Bronchial smooth muscle cell (primary cell): Measurements from ENCODE around the gene THBS3. TPM values are rescaled to one million over a fixed set of nuclear protein-coding genes. Genes with fewer than 3 reads are reported as not detected.

Experiments used
- total RNA-seq: library from RNA; depleted of rRNA; stranded (reverse); fragments of >200 nt; gene quantifications from 2 replicates; pipeline ENCODE4 v1.2.1, GENCODE V29; 2014

THBS3 gene
- 34.0 and 42.0 TPM in 2 replicates for total RNA-seq

GRCh38 chr1:155207806-155208540 lies at the start of gene THBS3:
Gene THBS3 (minus strand): TSS chr1:155207897. CDS start chr1:155207876, 21 bp downstream.

GRCh38 chr1:155255243-155256007 lies 47.7 kb upstream of the THBS3 start, which contains the start of gene ENTREP3:
Gene ENTREP3 (minus strand): TSS chr1:155255483. CDS start chr1:155254877, 606 bp downstream.

GRCh38 chr1:155208541-155209311 lies 1.0 kb upstream of the THBS3 start, which contains the start of gene MTX1:
Gene MTX1 (plus strand): TSS chr1:155208695. CDS start chr1:155208805, 110 bp downstream.

GRCh38 chr1:155173478-155174323 lies 34.0 kb downstream of the THBS3 start, which contains the start of gene TRIM46:
Gene TRIM46 (plus strand): TSS chr1:155173849. CDS start chr1:155173967, 118 bp downstream.

GRCh38 chr1:155172732-155173477 lies 34.8 kb downstream of the THBS3 start, which contains the start of gene KRTCAP2:
Gene KRTCAP2 (minus strand): TSS chr1:155173304. CDS start chr1:155173224, 80 bp downstream.

Other genes with a start within 250 kb of the THBS3 start
- 4.6 and 10.6 TPM in 2 replicates for gene PYGO2, start 246.1 kb downstream of the THBS3 start, total RNA-seq
- gene SHC1, start 237.2 kb downstream of the THBS3 start, total RNA-seq: 79.3 and 143 TPM in 2 replicates
- gene CKS1B, start 233.2 kb downstream of the THBS3 start, total RNA-seq: 20.2 and 22.2 TPM in 2 replicates
- 13.7 and 14.3 TPM in 2 replicates for gene FLAD1, start 224.6 kb downstream of the THBS3 start, total RNA-seq
- 0.60 TPM in 1 of 2 replicates, not detected in the other for gene LENEP, start 214.3 kb downstream of the THBS3 start, total RNA-seq
- gene ZBTB7B, start 205.1 kb downstream of the THBS3 start, total RNA-seq: 8.5 and 9.1 TPM in 2 replicates
- gene DCST2, start 174.1 kb downstream of the THBS3 start, total RNA-seq: 0.09 TPM in 1 of 2 replicates, not detected in the other
- gene DCST1, start 174.1 kb downstream of the THBS3 start, total RNA-seq: not detected in 2 replicates
- gene ADAM15, start 156.6 kb downstream of the THBS3 start, total RNA-seq: 38.8 and 55.6 TPM in 2 replicates
- gene EFNA4, start 144.2 kb downstream of the THBS3 start, total RNA-seq: 2.4 and 3.6 TPM in 2 replicates
- 0.79 and 1.1 TPM in 2 replicates for gene EFNA3, start 129.1 kb downstream of the THBS3 start, total RNA-seq
- 0.86 and 1.3 TPM in 2 replicates for gene EFNA1, start 80.0 kb downstream of the THBS3 start, total RNA-seq
- 16.6 and 27.6 TPM in 2 replicates for gene SLC50A1, start 72.0 kb downstream of the THBS3 start, total RNA-seq
- gene DPM3, start 67.4 kb downstream of the THBS3 start, total RNA-seq: 63.7 and 65.9 TPM in 2 replicates
- 82.6 and 100 TPM in 2 replicates for gene KRTCAP2, start 34.6 kb downstream of the THBS3 start, total RNA-seq
- gene TRIM46, start 34.0 kb downstream of the THBS3 start, total RNA-seq: 3.5 and 5.2 TPM in 2 replicates
- 31.9 and 37.7 TPM in 2 replicates for gene MTX1, start 798 bp upstream of the THBS3 start, total RNA-seq
- gene ENTREP3, start 47.6 kb upstream of the THBS3 start, total RNA-seq: 4.5 and 5.5 TPM in 2 replicates
- gene SCAMP3, start 54.5 kb upstream of the THBS3 start, total RNA-seq: 18.5 and 28.5 TPM in 2 replicates
- 26.2 and 41.5 TPM in 2 replicates for gene CLK2, start 65.6 kb upstream of the THBS3 start, total RNA-seq
- 0.95 and 3.2 TPM in 2 replicates for gene HCN3, start 69.6 kb upstream of the THBS3 start, total RNA-seq
- under 0.01 and 0.16 TPM in 2 replicates for gene PKLR, start 93.5 kb upstream of the THBS3 start, total RNA-seq
- 132 and 244 TPM in 2 replicates for gene FDPS, start 101.0 kb upstream of the THBS3 start, total RNA-seq
- gene RUSC1, start 113.0 kb upstream of the THBS3 start, total RNA-seq: 8.7 and 11.5 TPM in 2 replicates